HTERT RPE-1 (cell line): ENCODE results near the gene MEGF11.

Experiments used
- in situ Hi-C: fragments of 300-500 bp; cut with MboI; formaldehyde crosslinking; loops from 4 replicates; pipeline ENCODE4 v1.14.3; 2020; ENCODE audit warnings: low sequenced_read_pairs

Gene MEGF11

GRCh38 chr15:66070220-66070934 lies 183.2 kb downstream of the MEGF11 start:
- in situ Hi-C loops: no loop called here

- in situ Hi-C loops: no loop called here
Measured at GRCh38 chr15:66069751-66070150, 183.8 kb downstream of the MEGF11 start.

GRCh38 chr15:66068801-66069200 lies 184.7 kb downstream of the MEGF11 start:
- in situ Hi-C loops: no loop called here

GRCh38 chr15:66067687-66068086 lies 185.9 kb downstream of the MEGF11 start:
- in situ Hi-C loops: no loop called here

GRCh38 chr15:66066481-66066880 lies 187.1 kb downstream of the MEGF11 start:
- in situ Hi-C loops: no loop called here

GRCh38 chr15:66066005-66066404 lies 187.5 kb downstream of the MEGF11 start:
- in situ Hi-C loops: no loop called here

- in situ Hi-C loops: no loop called here
Measured at GRCh38 chr15:66065325-66065724, 188.2 kb downstream of the MEGF11 start.

GRCh38 chr15:66063147-66063546 lies 190.4 kb downstream of the MEGF11 start:
- in situ Hi-C loops: no loop called here

GRCh38 chr15:66057089-66057488 lies 196.5 kb downstream of the MEGF11 start:
- in situ Hi-C loops: no loop called here

GRCh38 chr15:66053991-66054390 lies 199.6 kb downstream of the MEGF11 start:
- in situ Hi-C loops: no loop called here

- in situ Hi-C loops: no loop called here
Measured at GRCh38 chr15:66051833-66052232, 201.7 kb downstream of the MEGF11 start.

- in situ Hi-C loops: no loop called here
Measured at GRCh38 chr15:66050264-66050663, 203.3 kb downstream of the MEGF11 start.

GRCh38 chr15:66049353-66049752 lies 204.2 kb downstream of the MEGF11 start:
- in situ Hi-C loops: no loop called here

GRCh38 chr15:66047321-66048024 lies 206.1 kb downstream of the MEGF11 start:
- in situ Hi-C loops: no loop called here

GRCh38 chr15:66046751-66047150 lies 206.8 kb downstream of the MEGF11 start:
- in situ Hi-C loops: no loop called here

GRCh38 chr15:66046326-66046725 lies 207.2 kb downstream of the MEGF11 start:
- in situ Hi-C loops: no loop called here

GRCh38 chr15:66045542-66045941 lies 208.0 kb downstream of the MEGF11 start:
- in situ Hi-C loops: no loop called here

- in situ Hi-C loops: no loop called here
Measured at GRCh38 chr15:66044837-66045236, 208.7 kb downstream of the MEGF11 start.

GRCh38 chr15:66043264-66043663 lies 210.3 kb downstream of the MEGF11 start:
- in situ Hi-C loops: no loop called here

GRCh38 chr15:66042624-66043023 lies 210.9 kb downstream of the MEGF11 start:
- in situ Hi-C loops: no loop called here

- in situ Hi-C loops: no loop called here
Measured at GRCh38 chr15:66041276-66041675, 212.3 kb downstream of the MEGF11 start.

GRCh38 chr15:66040211-66040892 lies 213.2 kb downstream of the MEGF11 start:
- in situ Hi-C loops: no loop called here
